Left lung (tissue), 10 donors: ENCODE data around the gene TSPAN14. TPM values are rescaled to one million over a fixed set of nuclear protein-coding genes. Genes with fewer than 3 reads are reported as not detected.

Source experiments
- ATAC-seq: fragments of 200-7000 bp; cut with Tn5 transposase; one replicate; pipeline ENCODE4 v1.9.1; 2020; ENCODE audit warnings: moderate library complexity
- DNase-seq, 4 donors: peaks; one replicate each; pipeline ENCODE4 v3.0.0-alpha.2; 2013 to 2020
- H3K27ac ChIP-seq, 2 donors: fragments of 200-600 bp; sonication (generic) in 1 of 2; one replicate each; pipeline versions ENCODE4 v1.5.0 to v1.8.0; 2020 to 2021
- H3K27me3 ChIP-seq, 2 donors: fragments of 200-600 bp; sonication (generic) in 1 of 2; one replicate each; pipeline versions ENCODE4 v1.5.0 to v1.8.0; 2020 to 2021
- H3K36me3 ChIP-seq, 2 donors: fragments of 200-600 bp; sonication (generic) in 1 of 2; one replicate each; pipeline versions ENCODE4 v1.5.0 to v1.8.0; 2020 to 2021
- H3K4me1 ChIP-seq, 2 donors: fragments of 200-600 bp; one replicate each; pipeline ENCODE4 v1.8.0; 2021
- H3K4me3 ChIP-seq, 2 donors: fragments of 200-600 bp; sonication (generic) in 1 of 2; one replicate each; pipeline versions ENCODE4 v1.5.0 to v1.8.0; 2020 to 2021; ENCODE audit warnings: mild to moderate bottlenecking in 1 of 2
- H3K9me3 ChIP-seq, 2 donors: fragments of 200-600 bp; sonication (generic) in 1 of 2; one replicate each; pipeline versions ENCODE4 v1.5.0 to v1.8.0; 2020 to 2021
- intact Hi-C, 2 donors: fragments of 100-400 bp; cut with DNase I; formaldehyde crosslinking; loops; one replicate each; pipeline versions ENCODE4 v1.11.2 to v1.14.2; 2022
- polyA plus RNA-seq, 6 donors: library from polyadenylated mRNA; unstranded; fragments of 120-200 nt; gene quantifications; one replicate each; pipeline ENCODE4 v1.2.1, GENCODE V29; 2013; ENCODE audit not compliant: insufficient read length in 6 of 6
- total RNA-seq, 2 donors: library from RNA; stranded (reverse); fragmentation: NEBNext Ultra II Directional; extraction: Animal tissue kit (Norgen Biotek cat#: 25700); gene quantifications; one replicate each; pipeline ENCODE4 v1.2.1, GENCODE V29; 2021
- TF ChIP-seq, protein P1 (sequence below), 2 donors: fragments of 200-600 bp; sonication (generic) in 1 of 2; IDR thresholded peaks; one replicate each; pipeline versions ENCODE4 v1.5.0 to v1.8.0; 2021; ENCODE audit warnings: antibody characterized with exemption in 2 of 2
- donor health status: DM: no; HTN: yes; CAD: no.
- donor health status: DM: no; HTN: no; CAD: no.

The TSPAN14 gene
- total and polyA plus RNA-seq, 8 donors: 76.4 to 158 (median 85.9) TPM

GRCh38 chr10:80504897-80505465, 50.9 kb downstream of the TSPAN14 start:
- DNase-seq (peak in 1 of 4 donors; percentile 34), ATAC-seq (peak; percentile 1)
- TF ChIP-seq, protein P1, sequence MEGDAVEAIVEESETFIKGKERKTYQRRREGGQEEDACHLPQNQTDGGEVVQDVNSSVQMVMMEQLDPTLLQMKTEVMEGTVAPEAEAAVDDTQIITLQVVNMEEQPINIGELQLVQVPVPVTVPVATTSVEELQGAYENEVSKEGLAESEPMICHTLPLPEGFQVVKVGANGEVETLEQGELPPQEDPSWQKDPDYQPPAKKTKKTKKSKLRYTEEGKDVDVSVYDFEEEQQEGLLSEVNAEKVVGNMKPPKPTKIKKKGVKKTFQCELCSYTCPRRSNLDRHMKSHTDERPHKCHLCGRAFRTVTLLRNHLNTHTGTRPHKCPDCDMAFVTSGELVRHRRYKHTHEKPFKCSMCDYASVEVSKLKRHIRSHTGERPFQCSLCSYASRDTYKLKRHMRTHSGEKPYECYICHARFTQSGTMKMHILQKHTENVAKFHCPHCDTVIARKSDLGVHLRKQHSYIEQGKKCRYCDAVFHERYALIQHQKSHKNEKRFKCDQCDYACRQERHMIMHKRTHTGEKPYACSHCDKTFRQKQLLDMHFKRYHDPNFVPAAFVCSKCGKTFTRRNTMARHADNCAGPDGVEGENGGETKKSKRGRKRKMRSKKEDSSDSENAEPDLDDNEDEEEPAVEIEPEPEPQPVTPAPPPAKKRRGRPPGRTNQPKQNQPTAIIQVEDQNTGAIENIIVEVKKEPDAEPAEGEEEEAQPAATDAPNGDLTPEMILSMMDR (IDR thresholded peaks at IDR 0.05): no peak
- H3K27ac ChIP-seq: peak overlapping the region; percentile 72 to 90
- H3K9me3 ChIP-seq: no peaks in the 10 kb centered on the region
- H3K27me3 ChIP-seq: no peaks in the 10 kb centered on the region
- intact Hi-C loops: loop anchor here in 1 of 2 donors (2.0 kb wide), 1 partner anchor 60 kb away; no protein-coding TSS in a partner anchor
- H3K36me3 ChIP-seq: peaks cover 0 to 40% of the 10 kb centered on the region in 2 donors
- H3K4me3 ChIP-seq: no peak overlapping the region
- H3K4me1 ChIP-seq: peaks cover 36 to 99% of the 10 kb centered on the region in 2 donors

- TF ChIP-seq, protein P1 (IDR thresholded peaks at IDR 0.05): no peak
- peaks cover 27 to 99% of the 10 kb centered on the region in 2 donors for H3K4me1 ChIP-seq
- no peaks in the 10 kb centered on the region for H3K27me3 ChIP-seq
- no peak for ATAC-seq
- intact Hi-C loops: no loop called here
- no peaks in the 10 kb centered on the region for H3K9me3 ChIP-seq
- H3K4me3 ChIP-seq: no peak overlapping the region
- peaks cover 0 to 52% of the 10 kb centered on the region in 2 donors for H3K36me3 ChIP-seq
- H3K27ac ChIP-seq: peak overlapping the region; percentile 72 to 90
- peak in 1 of 4 donors; percentile 28 for DNase-seq
Measured at GRCh38 chr10:80506189-80506575, 52.1 kb downstream of the TSPAN14 start.

GRCh38 chr10:80506836-80507487, 52.9 kb downstream of the TSPAN14 start:
- intact Hi-C loops: no loop called here
- TF ChIP-seq, protein P1 (IDR thresholded peaks at IDR 0.05): no peak
- peaks cover 0 to 58% of the 10 kb centered on the region in 2 donors for H3K36me3 ChIP-seq
- peaks cover 19 to 94% of the 10 kb centered on the region in 2 donors for H3K4me1 ChIP-seq
- DNase-seq (peak in 1 of 4 donors; percentile 27), ATAC-seq (no peak)
- H3K4me3 ChIP-seq: no peak overlapping the region
- H3K9me3 ChIP-seq: no peaks in the 10 kb centered on the region
- H3K27ac ChIP-seq: peak overlapping the region; percentile 51 to 90
- H3K27me3 ChIP-seq: no peaks in the 10 kb centered on the region

GRCh38 chr10:80509108-80509402, 54.9 kb downstream of the TSPAN14 start:
- H3K4me1 ChIP-seq: peaks cover 14 to 73% of the 10 kb centered on the region in 2 donors
- peak in 1 of 4 donors; percentile 29 for DNase-seq
- H3K36me3 ChIP-seq: peaks cover 4 to 79% of the 10 kb centered on the region in 2 donors
- no peaks in the 10 kb centered on the region for H3K27me3 ChIP-seq
- H3K9me3 ChIP-seq: no peaks in the 10 kb centered on the region
- no peak overlapping the region for H3K4me3 ChIP-seq
- no peak for ATAC-seq
- intact Hi-C loops: no loop called here
- peak overlapping the region; percentile 65 to 70 for H3K27ac ChIP-seq
- TF ChIP-seq, protein P1 (IDR thresholded peaks at IDR 0.05): no peak

DNA sequence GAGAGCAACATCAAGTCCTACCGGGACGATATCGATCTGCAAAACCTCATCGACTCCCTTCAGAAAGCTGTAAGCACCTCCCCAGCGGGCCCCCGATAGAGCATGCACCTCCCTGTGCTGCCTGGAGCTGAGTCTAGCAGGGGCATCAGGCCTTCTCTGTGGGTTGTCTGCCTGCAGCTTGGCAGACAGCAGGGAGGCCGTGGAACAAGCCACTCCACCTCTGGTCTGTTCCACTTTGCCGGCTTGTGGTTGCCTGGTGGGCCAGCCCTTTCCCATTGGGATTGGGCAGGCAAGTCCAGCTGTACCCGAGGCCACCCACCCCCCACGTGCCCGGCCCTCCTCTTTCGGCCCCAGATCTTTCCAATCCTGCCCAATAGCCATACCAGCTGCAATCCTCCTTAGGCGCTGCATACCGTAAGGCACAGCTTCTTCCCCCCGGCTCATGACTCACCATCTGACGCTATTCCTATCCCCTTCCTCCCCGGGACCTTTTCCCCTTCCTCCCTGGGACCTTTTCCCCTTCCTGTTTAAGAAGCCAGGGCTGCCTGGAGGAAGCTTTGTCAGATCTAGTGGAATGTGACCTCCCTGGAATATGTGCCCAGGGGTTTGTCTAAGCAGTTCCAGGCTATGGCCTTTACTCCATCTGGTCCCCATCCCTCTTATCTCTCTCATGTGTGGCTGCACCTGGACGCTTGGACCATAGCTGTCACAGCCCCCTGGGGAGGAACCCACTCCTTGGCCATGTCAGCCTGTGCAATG, 55.5 kb downstream of the TSPAN14 start:
- Histone ChIP-seq H3K36me3 (peaks cover 4 to 84% of the 10 kb centered on the region in 2 donors), H3K27ac (peak overlapping the region; percentile 65 to 70), H3K27me3 (no peaks in the 10 kb centered on the region), H3K4me1 (peaks cover 14 to 67% of the 10 kb centered on the region in 2 donors), H3K9me3 (no peaks in the 10 kb centered on the region), H3K4me3 (no peak overlapping the region)
- ATAC-seq (peak; percentile 10), DNase-seq (peak in 1 of 4 donors; percentile 47)
- TF ChIP-seq, protein P1 (IDR thresholded peaks at IDR 0.05): no peak
- intact Hi-C loops: no loop called here
